Measurements from ENCODE around the gene CRB3.

CRB3 gene

DNA sequence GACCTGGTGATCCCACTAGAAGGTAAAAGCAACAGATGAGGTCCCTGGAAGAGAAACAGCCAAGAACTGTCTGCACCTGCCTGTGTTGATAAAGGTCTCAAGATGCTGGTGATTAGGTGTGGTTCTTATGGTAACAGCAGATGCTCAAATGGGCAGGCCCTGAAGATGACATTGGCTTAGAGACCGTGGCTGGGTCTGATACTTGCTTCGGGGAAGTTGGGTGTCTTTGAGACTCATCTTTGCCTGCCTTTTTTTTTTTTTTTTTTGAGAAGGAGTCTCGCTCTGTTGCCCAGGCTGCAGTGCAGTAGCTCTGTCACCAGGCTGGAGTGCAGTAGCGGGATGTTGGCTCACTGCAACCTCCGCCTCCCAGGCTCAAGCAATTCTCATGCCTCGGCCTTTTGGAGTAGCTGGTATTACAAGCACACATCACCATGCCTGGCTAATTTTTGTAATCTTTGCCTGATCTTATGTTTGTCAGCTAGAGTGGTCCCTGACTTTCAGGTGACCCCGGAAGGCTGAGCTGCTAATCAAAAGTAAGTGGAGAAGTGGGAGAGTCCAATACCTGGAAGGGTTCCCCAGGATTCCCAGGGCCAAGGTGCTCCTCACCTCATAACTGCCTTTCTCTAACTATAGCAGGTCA, 12.4 kb upstream of the CRB3 start:
- Mint-ChIP-seq H3K36me3 (ENCODE audit: low read depth) (peaks cover 24% of the 10 kb centered on the region), H3K27me3 (no peaks in the 10 kb centered on the region), H3K27ac (no peak overlapping the region), H3K4me1 (ENCODE audit: low read depth) (no peaks in the 10 kb centered on the region), H3K9me3 (peaks cover 7% of the 10 kb centered on the region), H3K4me3 (no peak overlapping the region)

- peaks cover 24% of the 10 kb centered on the region for H3K36me3 Mint-ChIP-seq (ENCODE audit: low read depth)
- no peak overlapping the region for H3K4me3 Mint-ChIP-seq
- H3K4me1 Mint-ChIP-seq (ENCODE audit: low read depth), result no peaks in the 10 kb centered on the region
- no peak overlapping the region for H3K27ac Mint-ChIP-seq
- no peaks in the 10 kb centered on the region for H3K27me3 Mint-ChIP-seq
- H3K9me3 Mint-ChIP-seq, result peaks cover 7% of the 10 kb centered on the region
These were observed 11.9 kb upstream of the CRB3 start for GRCh38 chr19:6452223-6452614.

DNA sequence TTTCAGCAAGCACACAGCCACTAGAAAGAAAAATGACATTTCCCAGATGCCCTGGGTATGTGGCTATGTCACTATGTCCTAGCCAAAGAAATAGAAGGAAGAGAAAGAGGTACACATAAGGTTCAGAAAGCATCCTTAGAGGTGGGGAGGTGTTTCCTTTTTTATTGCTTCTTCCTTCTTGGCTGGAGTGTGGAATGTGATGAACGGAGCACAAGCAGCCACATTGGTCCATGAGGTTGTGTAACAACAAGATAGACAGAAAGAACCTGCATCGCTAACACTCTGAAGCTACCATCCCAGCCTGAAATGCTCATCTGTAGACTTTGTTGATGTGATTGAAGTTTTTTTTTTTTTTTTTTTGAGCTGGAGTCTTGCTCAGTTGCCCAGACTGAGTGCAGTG, 11.2 kb upstream of the CRB3 start:
- Mint-ChIP-seq H3K4me1 (ENCODE audit: low read depth) (peaks cover 1% of the 10 kb centered on the region), H3K36me3 (ENCODE audit: low read depth) (peaks cover 24% of the 10 kb centered on the region), H3K27ac (no peak overlapping the region)

DNA sequence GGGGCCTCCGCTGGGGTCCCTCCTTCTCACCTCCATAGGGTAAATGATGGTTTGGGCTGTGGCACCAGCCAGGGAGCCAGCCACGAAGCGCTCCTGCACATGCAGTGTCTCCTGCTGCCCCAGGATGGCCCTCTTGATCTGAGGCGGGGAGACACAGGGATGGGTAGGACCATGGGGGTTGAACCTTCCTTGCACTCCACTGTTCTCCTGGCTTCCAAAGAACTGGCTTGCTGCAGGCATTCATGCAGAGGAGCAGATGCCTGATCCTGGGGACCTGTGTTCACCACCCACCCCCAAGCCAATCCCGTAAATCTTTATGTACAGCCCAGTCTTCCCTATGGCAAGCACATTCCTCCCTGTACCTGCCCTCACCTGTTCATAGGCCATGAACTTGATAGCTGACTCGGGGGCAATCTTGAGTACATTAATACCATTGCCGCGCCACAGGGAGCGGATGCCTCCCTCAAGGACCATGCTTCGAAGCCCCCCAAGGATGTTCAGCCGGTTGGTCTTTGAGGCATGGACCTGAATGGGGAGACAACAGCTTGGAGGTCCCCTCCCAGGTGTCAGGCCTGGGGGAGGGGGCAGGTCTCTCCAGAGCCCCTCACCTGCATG, 10.0 kb upstream of the CRB3 start:
- H3K27ac Mint-ChIP-seq, result no peak overlapping the region
- peaks cover 24% of the 10 kb centered on the region for H3K36me3 Mint-ChIP-seq (ENCODE audit: low read depth)
- H3K9me3 Mint-ChIP-seq, result peaks cover 7% of the 10 kb centered on the region
- H3K4me3 Mint-ChIP-seq, result no peak overlapping the region
- no peaks in the 10 kb centered on the region for H3K27me3 Mint-ChIP-seq
- peaks cover 13% of the 10 kb centered on the region for H3K4me1 Mint-ChIP-seq (ENCODE audit: low read depth)

More for the DNA sequence above, 11.2 kb upstream of the CRB3 start:
- Mint-ChIP-seq H3K4me3 (no peak overlapping the region), H3K27me3 (no peaks in the 10 kb centered on the region), H3K9me3 (peaks cover 7% of the 10 kb centered on the region)

DNA sequence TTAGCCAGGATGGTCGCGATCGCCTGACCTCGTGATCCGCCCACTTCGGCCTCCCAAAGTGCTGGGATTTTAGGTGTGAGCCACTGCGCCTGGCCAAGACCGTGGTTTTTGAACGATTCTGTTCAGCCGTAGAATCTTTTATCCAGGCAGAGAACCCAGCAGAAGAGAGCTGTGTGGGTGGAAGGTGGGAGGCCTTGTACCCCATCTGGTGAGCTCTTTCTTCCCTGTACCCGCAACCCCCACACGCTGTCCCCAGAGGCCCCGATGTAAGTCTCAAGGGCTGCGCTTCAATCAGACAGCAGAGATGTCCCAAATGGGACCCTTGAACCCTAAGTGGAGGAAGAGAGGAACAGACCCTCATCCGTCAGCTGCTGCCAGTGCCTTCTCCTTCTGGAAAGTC, 8.1 kb upstream of the CRB3 start:
- peaks cover 7% of the 10 kb centered on the region for H3K9me3 Mint-ChIP-seq
- peaks cover 20% of the 10 kb centered on the region for H3K36me3 Mint-ChIP-seq (ENCODE audit: low read depth)
- no peaks in the 10 kb centered on the region for H3K27me3 Mint-ChIP-seq
- peaks cover 22% of the 10 kb centered on the region for H3K4me1 Mint-ChIP-seq (ENCODE audit: low read depth)
- no peak overlapping the region for H3K27ac Mint-ChIP-seq
- no peak overlapping the region for H3K4me3 Mint-ChIP-seq

DNA sequence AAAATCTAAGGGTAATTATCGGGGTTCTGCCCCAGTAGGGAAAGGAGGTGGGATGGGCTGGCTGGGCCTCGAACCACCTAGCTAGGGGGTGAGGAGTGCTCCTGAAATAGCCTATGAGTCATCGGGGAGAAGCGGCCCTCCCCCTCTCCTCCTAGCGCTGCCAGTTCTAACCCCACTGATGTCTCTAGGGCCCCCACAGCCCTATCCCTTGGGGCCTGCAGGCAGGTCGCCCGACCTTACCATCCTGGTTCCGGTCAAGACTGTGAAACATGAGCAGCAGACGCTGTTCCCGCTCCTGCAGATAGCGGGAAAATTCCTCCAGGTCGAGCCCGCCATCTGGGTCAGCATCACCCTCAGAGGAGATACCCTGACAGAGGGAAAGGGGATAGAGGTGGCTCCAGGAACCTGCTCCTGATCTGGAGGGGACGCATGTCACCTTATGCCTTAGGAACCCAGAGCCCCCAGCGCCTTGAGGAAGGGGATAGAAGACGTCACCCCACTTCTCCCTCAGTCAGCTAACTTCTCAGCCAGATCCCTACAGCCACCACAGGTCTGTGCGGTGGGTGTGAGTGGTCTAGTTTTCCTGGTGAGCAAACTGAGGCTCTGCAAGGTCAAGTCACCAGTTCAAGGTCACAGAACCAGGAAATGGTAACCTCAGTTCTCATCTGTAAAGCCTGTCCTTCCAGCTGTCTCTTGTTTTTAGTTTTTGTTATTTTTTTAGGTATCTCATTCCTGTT, 5.9 kb upstream of the CRB3 start:
- H3K4me1 Mint-ChIP-seq (ENCODE audit: low read depth), result peaks cover 22% of the 10 kb centered on the region
- peak overlapping the region; percentile 77 for H3K27ac Mint-ChIP-seq
- peaks cover 7% of the 10 kb centered on the region for H3K9me3 Mint-ChIP-seq
- H3K27me3 Mint-ChIP-seq, result no peaks in the 10 kb centered on the region
- peaks cover 20% of the 10 kb centered on the region for H3K36me3 Mint-ChIP-seq (ENCODE audit: low read depth)
- peak overlapping the region; percentile 83 for H3K4me3 Mint-ChIP-seq

- Mint-ChIP-seq H3K4me3 (peak overlapping the region; percentile 83), H3K9me3 (peaks cover 7% of the 10 kb centered on the region), H3K27ac (peak overlapping the region; percentile 77), H3K27me3 (no peaks in the 10 kb centered on the region), H3K4me1 (ENCODE audit: low read depth) (peaks cover 22% of the 10 kb centered on the region), H3K36me3 (ENCODE audit: low read depth) (peaks cover 16% of the 10 kb centered on the region)
These were observed 5.3 kb upstream of the CRB3 start for GRCh38 chr19:6458695-6459261.

GRCh38 chr19:6459262-6460098, 4.6 kb upstream of the CRB3 start, which contains the start of gene SLC25A23:
Gene SLC25A23 (minus strand): TSS chr19:6459792. CDS start chr19:6459628, 164 bp downstream.
- H3K27ac Mint-ChIP-seq, result peak within 1 kb of the TSS; percentile 87
- H3K4me1 Mint-ChIP-seq (ENCODE audit: low read depth), result peaks cover 22% of the 10 kb centered on the region
- H3K4me3 Mint-ChIP-seq, result peak within 1 kb of the TSS; percentile 87
- H3K27me3 Mint-ChIP-seq, result no peaks in the 10 kb centered on the region
- peaks cover 7% of the 10 kb centered on the region for H3K9me3 Mint-ChIP-seq
- H3K36me3 Mint-ChIP-seq (ENCODE audit: low read depth), result peaks cover 11% of the 10 kb centered on the region

DNA sequence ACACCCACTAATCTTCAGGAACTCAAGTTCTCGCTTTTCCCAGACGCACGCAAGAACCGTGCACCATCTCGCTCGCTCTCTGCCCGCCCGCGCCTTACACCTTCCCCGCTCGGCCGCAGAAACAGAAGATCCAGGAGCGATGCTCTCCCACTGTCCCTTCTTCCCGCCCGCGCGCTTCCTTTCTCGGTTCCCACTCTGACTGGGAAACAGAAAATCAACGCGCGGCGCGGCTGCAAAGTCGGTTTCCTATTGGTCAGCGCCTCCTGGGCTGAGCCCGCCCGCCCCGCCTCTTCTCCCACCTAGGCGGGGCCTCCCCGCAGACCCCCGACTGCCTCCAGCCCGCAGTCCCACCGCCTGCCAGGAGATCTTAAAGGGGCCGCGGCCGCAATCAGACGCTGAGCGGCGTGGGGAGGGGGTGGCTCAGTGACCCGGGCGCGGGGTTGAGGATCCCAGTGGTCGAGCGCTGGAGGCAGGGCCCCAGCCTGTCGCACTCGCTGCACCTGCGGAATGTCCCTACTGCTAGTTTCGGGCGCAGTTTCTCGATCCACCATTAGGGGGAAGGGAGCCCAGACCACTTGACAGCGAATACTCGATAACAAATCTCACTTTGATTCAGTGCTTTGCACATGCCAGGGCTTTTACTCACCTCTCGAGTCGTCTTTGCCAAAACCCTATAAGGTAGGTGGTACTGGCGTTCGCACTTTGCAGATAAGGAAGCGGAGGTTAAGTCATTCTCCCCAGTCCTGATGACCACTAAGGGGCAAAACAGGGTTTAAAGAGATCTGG, 3.8 kb upstream of the CRB3 start:
- peaks cover 2% of the 10 kb centered on the region for H3K9me3 Mint-ChIP-seq
- peaks cover 22% of the 10 kb centered on the region for H3K4me1 Mint-ChIP-seq (ENCODE audit: low read depth)
- peak overlapping the region; percentile 87 for H3K4me3 Mint-ChIP-seq
- H3K27ac Mint-ChIP-seq, result peak overlapping the region; percentile 87
- no peaks in the 10 kb centered on the region for H3K27me3 Mint-ChIP-seq
- H3K36me3 Mint-ChIP-seq (ENCODE audit: low read depth), result peaks cover 3% of the 10 kb centered on the region

GRCh38 chr19:6465006-6465405, 935 bp downstream of the CRB3 start:
- H3K9me3 Mint-ChIP-seq, result no peaks in the 10 kb centered on the region
- H3K4me1 Mint-ChIP-seq (ENCODE audit: low read depth), result peaks cover 6% of the 10 kb centered on the region
- no peak overlapping the region for H3K4me3 Mint-ChIP-seq
- H3K27me3 Mint-ChIP-seq, result no peaks in the 10 kb centered on the region
- no peak overlapping the region for H3K27ac Mint-ChIP-seq
- peaks cover 13% of the 10 kb centered on the region for H3K36me3 Mint-ChIP-seq (ENCODE audit: low read depth)

- Mint-ChIP-seq H3K27ac (no peak overlapping the region), H3K4me3 (no peak overlapping the region), H3K36me3 (ENCODE audit: low read depth) (peaks cover 17% of the 10 kb centered on the region), H3K27me3 (no peaks in the 10 kb centered on the region), H3K9me3 (no peaks in the 10 kb centered on the region), H3K4me1 (ENCODE audit: low read depth) (peaks cover under 1% of the 10 kb centered on the region)
These were observed 1.6 kb downstream of the CRB3 start for GRCh38 chr19:6465663-6466062.

- H3K36me3 Mint-ChIP-seq (ENCODE audit: low read depth), result peaks cover 17% of the 10 kb centered on the region
- no peaks in the 10 kb centered on the region for H3K27me3 Mint-ChIP-seq
- H3K9me3 Mint-ChIP-seq, result no peaks in the 10 kb centered on the region
- H3K27ac Mint-ChIP-seq, result no peak overlapping the region
- H3K4me3 Mint-ChIP-seq, result no peak overlapping the region
- H3K4me1 Mint-ChIP-seq (ENCODE audit: low read depth), result no peaks in the 10 kb centered on the region
These were observed 2.6 kb downstream of the CRB3 start for GRCh38 chr19:6466526-6467248.

GRCh38 chr19:6467384-6467783, 3.3 kb downstream of the CRB3 start:
- Mint-ChIP-seq H3K9me3 (no peaks in the 10 kb centered on the region), H3K27ac (no peak overlapping the region), H3K4me1 (ENCODE audit: low read depth) (no peaks in the 10 kb centered on the region), H3K4me3 (no peak overlapping the region), H3K36me3 (ENCODE audit: low read depth) (peaks cover 17% of the 10 kb centered on the region), H3K27me3 (no peaks in the 10 kb centered on the region)
